Psoas muscle (tissue), 8 donors: ENCODE measurements around the gene FTCDNL1. TPM values are rescaled to one million over a fixed set of nuclear protein-coding genes. Genes with fewer than 3 reads are reported as not detected.

Experiments
- ATAC-seq, 4 donors: fragments of 200-7000 bp; cut with Tn5 transposase; one replicate each; pipeline ENCODE4 v1.9.1; 2020; ENCODE audit warnings: moderate library complexity in 3 of 4, mild to moderate bottlenecking in 2 of 4
- DNase-seq, 2 donors: peaks; one replicate each; pipeline ENCODE4 v3.0.0-alpha.2; 2020
- H3K27ac ChIP-seq: fragments of 200-600 bp; one replicate; pipeline ENCODE4 v1.8.0; 2022
- H3K27me3 ChIP-seq, 3 donors: fragments of 200-600 bp in 1 of 3; one replicate each; pipeline versions ENCODE4 v1.6.1 to v1.8.0; 2013 to 2022; ENCODE audit warnings: low read length in 2 of 3, mild to moderate bottlenecking in 2 of 3, moderate library complexity in 1 of 3; ENCODE audit not compliant: insufficient read depth in 3 of 3
- H3K36me3 ChIP-seq, 2 donors: fragments of 200-600 bp in 1 of 2; one replicate each; pipeline versions ENCODE4 v1.6.1 to v1.8.0; 2013 to 2022; ENCODE audit warnings: low read depth in 1 of 2, mild to moderate bottlenecking in 1 of 2, moderate library complexity in 1 of 2; ENCODE audit not compliant: insufficient read depth in 1 of 2
- H3K4me1 ChIP-seq: fragments of 200-600 bp; one replicate; pipeline ENCODE4 v1.8.0; 2022
- H3K4me3 ChIP-seq: fragments of 200-600 bp; one replicate; pipeline ENCODE4 v1.8.0; 2022; ENCODE audit warnings: mild to moderate bottlenecking
- H3K9me3 ChIP-seq: fragments of 200-600 bp; one replicate; pipeline ENCODE4 v1.8.0; 2022
- CTCF ChIP-seq: fragments of 200-600 bp; IDR thresholded peaks from one replicate; pipeline ENCODE4 v1.8.0; 2022; ENCODE audit warnings: antibody characterized with exemption
- WGBS, 3 donors: extraction: QIAGEN DNeasy Blood & Tissue Kit; methylation state at CpG; one replicate each; pipeline versions ENCODE4 v1.1.6 to v1.1.7; 2013; 5-methylcytosine and 5-hydroxymethylcytosine counted together
- intact Hi-C, 2 donors: fragments of 100-400 bp; cut with DNase I; formaldehyde crosslinking; loops; one replicate each; pipeline versions ENCODE4 v1.11.0 to v1.14.2; 2022
- polyA plus RNA-seq, 3 donors: library from polyadenylated mRNA; stranded (reverse); fragments of 200-250 nt; gene quantifications; one replicate each; pipeline ENCODE4 v1.2.3, GENCODE V29; 2013
- total RNA-seq, 4 donors: library from RNA; stranded (reverse); fragmentation: NEBNext Ultra II Directional in 2 of 4; extraction: Animal tissue kit (Norgen Biotek cat#: 25700) in 2 of 4; gene quantifications; one replicate each; pipeline versions ENCODE4 v1.2.1 to v1.2.4, GENCODE V29; 2021 to 2023
- donor health status: healthy with polysubstance abuse.
- donor health status: DM: no; HTN: no; CAD: no; lungs with moderate emphysema.
- donor health status: Bipolar disorder and iron deficiency.
- donor health status: healthy.
- donor health status: DM: yes; HTN: yes; CAD: no.
- donor health status: DM: no; HTN: no; CAD: no.
- donor health status: DM: no; HTN: no; CAD: no.
- donor health status: DM: yes; HTN: yes; CAD: no.

The FTCDNL1 gene
- total and polyA plus RNA-seq, 7 donors, result 4.9 to 25.7 (median 9.0) TPM

- DNase-seq (no peak), ATAC-seq (no peak)
- H3K4me3 ChIP-seq, result no peak overlapping the region
- H3K4me1 ChIP-seq, result no peaks in the 10 kb centered on the region
- H3K36me3 ChIP-seq, result no peaks in the 10 kb centered on the region
- TF ChIP-seq CTCF, result no peak
- H3K9me3 ChIP-seq, result no peaks in the 10 kb centered on the region
- H3K27ac ChIP-seq, result no peak overlapping the region
- 67 to 80% (median 78%) methylated on average over 3 of the region's 3 CpGs for WGBS, 3 donors
- H3K27me3 ChIP-seq, result no peaks in the 10 kb centered on the region
- intact Hi-C loops, result no loop called here
Measured at GRCh38 chr2:199754766-199755165, 96.2 kb downstream of the FTCDNL1 start.

- Histone ChIP-seq H3K4me3 (no peak overlapping the region), H3K36me3 (no peaks in the 10 kb centered on the region), H3K27ac (no peak overlapping the region), H3K27me3 (no peaks in the 10 kb centered on the region), H3K4me1 (no peaks in the 10 kb centered on the region), H3K9me3 (no peaks in the 10 kb centered on the region)
- WGBS, 3 donors, result 71 to 75% (median 73%) methylated on average over 8 of the region's 8 CpGs
- DNase-seq (no peak), ATAC-seq (no peak)
- intact Hi-C loops, result no loop called here
- no peak for TF ChIP-seq CTCF
Measured at GRCh38 chr2:199751492-199752120, 99.4 kb downstream of the FTCDNL1 start.

GRCh38 chr2:199749571-199749970, 101.4 kb downstream of the FTCDNL1 start:
- Histone ChIP-seq H3K4me3 (no peak overlapping the region), H3K4me1 (no peaks in the 10 kb centered on the region), H3K27me3 (no peaks in the 10 kb centered on the region), H3K36me3 (no peaks in the 10 kb centered on the region), H3K9me3 (no peaks in the 10 kb centered on the region), H3K27ac (no peak overlapping the region)
- intact Hi-C loops, result loop anchor here in 1 of 2 donors (10.0 kb wide), 1 partner anchor 275 kb away; no protein-coding TSS in a partner anchor
- WGBS, 3 donors, result 95 to 98% (median 95%) methylated on average over 5 of the region's 5 CpGs
- TF ChIP-seq CTCF, result no peak
- ATAC-seq (no peak), DNase-seq (no peak)

- Histone ChIP-seq H3K4me1 (no peaks in the 10 kb centered on the region), H3K9me3 (no peaks in the 10 kb centered on the region), H3K4me3 (no peak overlapping the region), H3K36me3 (no peaks in the 10 kb centered on the region), H3K27ac (no peak overlapping the region), H3K27me3 (no peaks in the 10 kb centered on the region)
- no peak for TF ChIP-seq CTCF
- no peak for ATAC-seq
- DNase-seq, result no peak
- intact Hi-C loops, result loop anchor here (5.0 to 10.0 kb wide), 3 partner anchors 42 to 1432 kb away; no protein-coding TSS in a partner anchor
- WGBS, 3 donors, result 82 to 87% (median 83%) methylated on average over 11 of the region's 11 CpGs
Measured at GRCh38 chr2:199744724-199745123, 106.3 kb downstream of the FTCDNL1 start.

- Histone ChIP-seq H3K4me3 (no peak overlapping the region), H3K4me1 (no peaks in the 10 kb centered on the region), H3K27me3 (no peaks in the 10 kb centered on the region), H3K9me3 (no peaks in the 10 kb centered on the region), H3K36me3 (no peaks in the 10 kb centered on the region), H3K27ac (no peak overlapping the region)
- ATAC-seq, result no peak
- intact Hi-C loops, result loop anchor here (5.0 to 10.0 kb wide), 3 partner anchors 42 to 1432 kb away; no protein-coding TSS in a partner anchor
- no peak for DNase-seq
- 70 to 76% (median 73%) methylated on average over 5 of the region's 5 CpGs for WGBS, 3 donors
- TF ChIP-seq CTCF, result no peak
Measured at GRCh38 chr2:199744260-199744659, 106.7 kb downstream of the FTCDNL1 start.
